SW 1271 (cell line): ENCODE measurements around the gene BET1L.

Source experiments
- DNase-seq, 2 experiments: peaks; one replicate each; lab custom pipeline; 2025; lab: John Stamatoyannopoulos, UW

BET1L gene

DNA sequence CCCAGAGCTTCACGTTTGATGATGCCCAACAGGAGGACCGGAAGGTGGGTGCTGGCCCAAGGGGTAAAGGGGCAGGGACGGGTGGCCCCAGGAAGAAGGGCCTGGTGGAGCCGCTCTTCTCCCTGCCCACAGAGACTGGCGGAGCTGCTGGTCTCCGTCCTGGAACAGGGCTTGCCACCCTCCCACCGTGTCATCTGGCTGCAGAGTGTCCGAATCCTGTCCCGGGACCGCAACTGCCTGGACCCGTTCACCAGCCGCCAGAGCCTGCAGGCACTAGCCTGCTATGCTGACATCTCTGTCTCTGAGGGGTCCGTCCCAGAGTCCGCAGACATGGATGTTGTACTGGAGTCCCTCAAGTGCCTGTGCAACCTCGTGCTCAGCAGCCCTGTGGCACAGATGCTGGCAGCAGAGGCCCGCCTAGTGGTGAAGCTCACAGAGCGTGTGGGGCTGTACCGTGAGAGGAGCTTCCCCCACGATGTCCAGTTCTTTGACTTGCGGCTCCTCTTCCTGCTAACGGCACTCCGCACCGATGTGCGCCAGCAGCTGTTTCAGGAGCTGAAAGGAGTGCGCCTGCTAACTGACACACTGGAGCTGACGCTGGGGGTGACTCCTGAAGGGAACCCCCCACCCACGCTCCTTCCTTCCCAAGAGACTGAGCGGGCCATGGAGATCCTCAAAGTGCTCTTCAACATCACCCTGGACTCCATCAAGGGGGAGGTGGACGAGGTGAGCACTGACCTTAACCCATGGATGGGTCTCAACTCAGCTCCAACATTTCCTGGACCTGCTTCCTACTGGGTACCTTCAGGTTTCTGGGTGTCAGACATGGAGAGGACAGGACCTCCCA is 2.3 kb upstream of the BET1L start:
- no peak for DNase-seq

DNA sequence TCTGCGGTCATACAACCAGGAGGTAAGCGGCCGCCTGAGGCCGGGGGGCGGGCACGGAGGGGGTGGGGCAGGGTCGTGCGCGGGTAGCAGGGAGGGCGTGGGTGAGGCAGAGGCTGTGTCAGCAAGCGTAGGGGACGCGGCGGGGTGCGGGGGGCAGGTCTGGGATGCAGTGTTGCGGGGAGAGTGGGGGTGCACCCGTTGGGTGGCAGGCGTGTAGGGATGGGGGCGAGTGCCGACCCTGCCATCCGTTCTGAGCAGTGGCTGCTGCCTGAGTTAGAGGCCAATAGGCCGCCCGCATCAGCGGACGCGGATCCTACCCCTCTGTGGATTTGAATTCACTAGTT is 1.7 kb upstream of the BET1L start:
- no peak for DNase-seq

DNA sequence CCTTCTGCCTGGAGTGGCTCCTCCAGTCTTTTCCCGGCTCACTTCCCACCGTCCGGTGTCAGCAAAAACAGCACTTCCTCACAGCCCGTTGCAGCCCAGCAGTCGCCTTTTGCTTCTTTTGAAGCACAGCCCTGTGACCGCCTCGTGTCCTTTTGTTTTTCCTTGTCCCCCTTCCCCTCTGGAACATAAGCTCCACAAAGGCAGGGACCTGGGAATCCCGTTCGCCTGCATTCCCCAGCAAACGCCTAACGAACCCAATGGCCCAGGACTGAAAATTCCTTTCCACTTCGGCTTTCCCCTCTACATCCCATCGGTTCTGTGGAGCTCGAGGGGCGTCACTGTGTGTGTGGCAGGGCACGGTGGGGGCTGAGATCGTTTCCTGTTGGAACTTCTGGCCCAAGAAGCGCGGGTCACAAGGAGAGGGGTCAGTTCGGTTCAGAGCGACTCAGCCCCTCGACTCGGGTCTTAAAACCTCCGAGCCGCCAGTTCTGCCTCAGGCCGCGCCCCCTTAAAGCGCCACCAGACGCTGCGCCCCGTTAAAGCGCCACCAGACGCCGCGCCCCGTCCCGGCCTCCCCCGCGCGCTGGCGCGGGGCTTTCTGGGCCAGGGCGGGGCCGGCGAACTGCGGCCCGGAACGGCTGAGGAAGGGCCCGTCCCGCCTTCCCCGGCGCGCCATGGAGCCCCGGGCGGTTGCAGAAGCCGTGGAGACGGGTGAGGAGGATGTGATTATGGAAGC is 1.1 kb upstream of the BET1L start:
- DNase-seq, result peak; percentile 23 to 58

DNA sequence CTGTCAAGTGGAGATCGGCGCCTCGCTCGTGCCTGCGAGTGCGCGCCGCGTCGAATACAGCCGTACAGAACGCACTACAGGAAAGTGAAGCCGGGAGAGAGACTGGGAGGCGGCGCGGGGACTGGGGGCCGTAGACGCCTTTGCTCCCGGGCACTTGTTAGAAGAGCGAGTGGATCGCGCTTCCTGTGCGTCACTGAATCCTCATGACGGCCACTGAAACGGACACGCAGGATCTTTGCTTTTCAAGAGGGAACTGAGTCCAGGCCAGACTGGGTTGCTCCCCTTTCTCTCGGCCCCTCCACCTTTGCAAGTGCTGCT is 623 bp upstream of the BET1L start:
- DNase-seq, result no peak

DNA sequence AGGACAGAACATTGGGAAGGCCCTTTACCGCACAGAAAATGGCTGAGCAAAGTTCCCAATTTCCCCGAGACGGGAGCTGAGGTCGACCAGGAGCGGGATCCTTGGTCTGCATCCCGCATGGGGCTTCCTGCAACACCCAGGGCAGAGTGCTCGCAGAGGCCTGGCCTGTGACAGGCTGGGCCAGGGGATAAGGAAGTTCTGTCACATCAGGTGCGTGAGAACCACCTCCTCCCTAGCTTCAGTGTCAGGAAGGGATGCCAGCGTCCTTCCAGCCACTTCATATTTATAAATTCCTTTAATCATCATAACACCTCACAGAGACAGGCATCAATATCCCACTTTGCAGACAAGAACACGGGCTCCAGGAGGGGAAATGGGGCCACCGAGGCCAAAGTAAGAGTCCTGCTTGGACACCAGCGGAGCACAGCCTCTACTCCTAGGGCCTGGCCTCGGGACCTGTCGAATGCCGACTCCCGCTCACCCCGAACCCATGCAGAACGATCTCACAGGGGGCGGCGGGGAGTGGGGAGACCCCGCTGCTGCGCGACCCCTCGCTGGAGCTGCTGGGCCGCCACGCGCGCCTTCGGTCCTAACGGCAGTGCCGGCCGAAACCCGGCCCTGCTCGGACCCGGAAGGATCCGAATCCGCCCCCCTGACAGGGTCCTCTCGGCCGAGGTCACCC is 532 bp downstream of the BET1L start:
- DNase-seq, result no peak

DNA sequence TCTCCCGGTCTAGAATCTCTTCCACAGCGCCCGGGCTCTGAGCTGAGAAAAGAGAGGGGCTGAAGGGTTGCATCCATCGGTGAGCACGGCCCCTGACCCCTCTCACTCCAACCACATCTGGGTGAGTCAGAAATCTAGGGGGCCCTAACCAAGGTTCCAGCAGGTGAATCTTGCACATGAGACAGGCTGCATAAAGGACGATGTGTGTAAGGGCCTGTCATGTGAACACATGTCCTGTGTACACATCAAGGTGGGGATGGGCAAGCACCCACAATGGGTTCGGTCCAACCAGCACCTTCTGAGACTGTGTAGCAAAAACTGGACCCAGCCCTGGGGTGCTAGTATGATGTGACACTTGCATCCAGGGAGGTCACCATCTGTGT is 1.2 kb downstream of the BET1L start:
- no peak for DNase-seq

DNA sequence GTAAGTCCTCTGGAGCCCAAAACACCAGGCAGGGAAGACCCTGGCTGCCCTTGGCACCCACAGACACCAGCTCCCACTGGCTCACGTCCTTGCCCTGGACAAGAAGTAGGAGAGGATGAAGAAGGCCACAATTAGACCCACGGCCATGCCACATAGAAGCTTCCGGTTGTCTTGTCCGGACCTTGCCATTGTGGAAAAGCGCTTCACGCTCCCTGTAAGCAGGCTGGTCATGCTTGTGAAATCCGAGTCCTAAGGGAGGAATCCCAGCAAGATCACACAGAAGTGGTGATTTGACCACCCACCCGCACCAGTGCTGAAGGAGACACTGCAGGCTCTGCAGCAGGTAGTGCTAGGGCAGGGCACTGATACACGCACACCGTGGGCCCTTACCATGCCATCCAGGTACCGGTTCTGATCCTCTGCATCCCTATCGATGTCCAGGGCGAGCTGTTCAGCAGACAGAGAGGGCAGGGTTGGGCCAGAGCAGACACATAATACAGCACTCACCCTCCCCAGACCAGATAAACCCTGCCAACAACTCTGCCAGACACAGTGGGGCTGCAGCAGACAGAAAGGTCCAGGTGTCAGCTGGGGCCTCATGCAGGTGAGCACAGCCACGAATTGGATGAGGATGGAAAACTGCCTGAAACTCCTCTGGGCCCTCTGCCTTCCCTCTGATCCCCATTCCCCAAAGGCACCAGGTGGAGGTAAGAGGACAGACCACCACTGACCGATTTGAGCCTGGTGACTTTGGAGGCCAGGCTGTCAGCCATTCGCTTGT is 1.8 kb downstream of the BET1L start:
- DNase-seq, result no peak

DNA sequence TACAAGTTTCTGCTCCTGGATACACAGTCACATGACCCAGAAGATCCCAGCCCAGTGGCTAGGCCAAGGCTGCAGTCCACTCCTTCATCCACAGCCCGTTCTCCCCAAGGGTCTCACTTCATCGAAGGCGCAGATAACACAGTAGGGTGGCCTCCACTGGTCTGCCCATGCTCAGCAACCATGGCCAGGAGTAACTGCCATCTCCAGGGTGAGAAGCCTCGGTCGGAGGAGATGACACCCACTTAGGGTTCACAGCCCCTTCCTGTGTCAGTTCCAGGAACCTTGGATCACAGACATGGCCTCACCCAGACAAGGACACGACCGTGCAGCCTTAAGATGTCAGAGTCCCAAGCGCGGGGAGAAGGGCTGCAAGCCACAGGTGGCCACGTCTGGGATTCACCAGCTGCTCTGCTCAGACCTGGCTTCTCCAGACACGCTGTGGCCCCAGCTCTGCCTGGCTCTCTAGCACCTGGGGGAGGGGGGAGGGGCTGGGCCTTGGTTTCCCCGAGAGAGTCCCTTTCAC is 2.6 kb downstream of the BET1L start:
- DNase-seq, result no peak

DNA sequence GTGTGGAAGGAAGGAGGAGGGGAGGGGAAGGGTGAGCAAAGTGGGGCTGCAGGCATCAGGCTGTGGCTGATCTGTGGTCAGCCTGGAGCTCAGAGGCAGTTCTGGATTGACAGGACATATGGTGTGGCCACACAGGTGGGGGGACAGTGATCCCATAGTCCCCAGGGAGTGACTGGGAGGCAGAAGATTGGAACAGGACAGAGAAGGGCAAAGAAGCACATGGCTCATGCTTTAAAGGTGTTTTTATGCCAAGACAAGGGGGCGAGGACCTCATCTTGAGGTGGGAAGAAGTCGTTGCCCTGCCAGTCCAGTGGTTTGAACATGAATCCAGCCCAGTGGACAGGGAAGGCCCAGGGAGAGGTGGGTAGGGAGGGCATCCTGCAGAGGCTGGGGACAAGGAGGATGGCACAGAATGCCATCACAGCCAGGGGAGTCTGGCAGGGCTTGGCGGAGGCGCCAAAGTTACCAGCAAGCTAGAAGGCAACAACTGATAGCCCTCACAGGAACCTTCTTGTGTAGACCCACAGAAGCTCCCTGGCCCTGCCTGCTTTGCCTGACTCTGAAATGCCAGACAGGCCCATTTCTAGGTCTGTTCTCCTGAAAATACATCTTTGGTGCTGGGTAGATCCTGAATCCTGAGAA is 3.1 kb downstream of the BET1L start:
- no peak for DNase-seq

DNA sequence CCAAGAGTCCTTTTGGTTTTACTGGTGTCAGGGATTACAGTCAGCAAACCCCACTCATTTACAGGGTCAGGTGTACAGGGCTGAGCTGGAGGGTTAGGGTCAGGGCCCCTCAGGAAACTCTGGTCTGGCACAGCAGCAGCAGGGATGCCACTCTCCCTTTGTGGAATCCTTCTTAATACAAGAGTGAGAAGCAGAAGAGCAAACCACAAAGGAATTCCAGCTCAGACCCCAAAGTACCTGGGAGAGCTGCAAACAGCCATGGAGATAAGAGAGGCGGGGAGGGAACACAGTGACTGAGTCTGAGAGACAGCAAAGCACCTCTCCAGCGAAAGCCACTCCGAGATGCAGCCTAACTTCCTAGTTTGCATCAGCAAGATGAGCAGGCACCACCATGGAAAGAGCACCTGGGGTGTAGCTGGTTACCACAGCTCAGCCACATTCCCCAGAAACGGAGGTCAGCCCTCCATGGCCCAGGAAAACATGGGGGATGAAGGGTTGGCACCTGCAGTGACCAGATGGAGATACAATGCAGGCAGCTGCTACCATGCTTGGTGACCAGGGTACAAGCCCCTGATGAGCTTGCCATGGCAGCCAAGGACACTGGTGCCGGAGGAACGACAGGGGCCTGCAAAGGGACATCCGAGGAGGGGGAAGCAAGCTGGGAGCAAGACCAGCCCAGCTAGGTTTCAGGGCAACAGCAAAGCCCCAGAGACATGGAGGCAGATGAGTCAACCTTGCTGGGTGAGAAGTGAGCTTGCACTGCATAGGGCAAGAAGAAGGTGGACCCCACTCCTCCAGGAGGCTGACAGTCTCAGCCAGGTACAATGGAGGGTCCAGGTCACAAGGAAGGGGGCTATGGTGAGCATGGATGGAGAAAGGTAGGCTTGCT is 3.9 kb downstream of the BET1L start:
- no peak for DNase-seq

DNA sequence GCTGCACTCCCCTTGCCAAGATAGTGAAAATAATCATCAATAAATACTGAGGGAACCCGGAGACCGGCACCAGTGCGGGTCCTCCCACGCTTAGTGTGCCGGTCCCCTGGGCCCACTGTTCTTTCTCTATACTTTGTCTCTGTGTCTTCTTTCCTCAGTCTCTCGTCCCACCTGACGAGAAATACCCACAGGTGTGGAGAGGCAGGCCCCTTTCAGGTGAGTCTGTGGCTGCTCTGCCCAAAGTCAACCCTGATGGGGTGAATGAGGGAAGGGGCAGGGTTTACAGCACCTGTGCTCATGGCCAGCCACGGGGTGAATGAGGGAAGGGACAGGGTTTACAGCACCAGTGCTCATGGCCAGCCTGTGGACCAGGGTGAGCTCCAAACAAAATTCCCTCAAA is 4.7 kb downstream of the BET1L start:
- DNase-seq, result no peak

DNA sequence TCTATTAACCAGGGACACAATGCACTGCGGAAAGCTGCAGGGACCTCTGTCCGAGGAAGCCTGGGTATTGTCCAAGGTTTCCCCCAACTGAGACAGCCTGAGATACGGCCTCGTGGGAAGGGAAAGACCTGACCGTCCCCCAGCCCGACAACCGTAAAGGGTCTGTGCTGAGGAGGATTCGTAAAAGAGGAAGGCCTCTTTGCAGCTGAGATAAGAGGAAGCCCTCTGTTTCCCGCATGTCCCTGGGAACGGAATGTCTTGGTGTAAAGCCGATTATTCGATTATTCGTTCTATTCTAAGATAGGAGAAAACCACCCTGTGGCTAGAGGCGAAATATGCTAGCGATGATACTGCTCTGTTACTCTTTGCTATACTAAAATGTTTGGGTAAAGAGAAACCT is 5.2 kb downstream of the BET1L start:
- no peak for DNase-seq

DNA sequence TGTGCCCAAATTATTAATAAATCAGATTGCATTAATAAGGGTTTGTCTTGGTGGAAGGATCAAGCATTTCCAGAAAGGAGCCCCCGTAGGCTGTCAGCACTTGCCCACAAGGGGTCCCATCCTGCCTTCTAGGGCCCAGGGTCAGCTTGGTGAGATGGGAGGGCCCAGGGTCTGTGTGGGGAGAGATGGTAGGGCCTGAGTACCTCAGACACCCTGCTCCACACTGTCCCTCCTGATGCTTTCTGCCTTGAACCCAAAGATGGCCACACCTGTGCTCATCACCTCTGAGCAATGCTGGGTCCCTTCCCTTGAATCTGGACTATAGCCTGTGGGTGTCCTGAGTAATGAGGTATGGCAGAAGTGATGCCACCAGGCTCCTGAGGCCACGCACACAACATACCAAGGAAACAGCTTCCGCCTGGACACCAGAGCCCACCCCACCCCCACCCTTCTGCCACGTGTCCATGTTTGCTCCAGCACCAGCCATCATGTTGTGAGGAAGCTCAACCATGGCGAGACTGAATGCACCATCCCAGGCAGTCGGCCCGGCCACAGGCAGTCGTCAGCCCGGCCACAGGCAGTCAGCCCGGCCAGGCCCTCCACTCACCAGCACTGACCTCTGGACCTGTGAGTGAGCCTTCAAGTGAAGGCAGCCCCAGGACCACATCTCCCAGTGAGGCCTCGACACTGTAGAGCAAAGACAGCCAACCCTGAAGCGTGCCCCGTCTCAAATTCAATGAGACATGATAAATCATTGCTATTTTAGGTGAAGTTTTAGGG is 6.8 kb downstream of the BET1L start:
- no peak for DNase-seq

DNA sequence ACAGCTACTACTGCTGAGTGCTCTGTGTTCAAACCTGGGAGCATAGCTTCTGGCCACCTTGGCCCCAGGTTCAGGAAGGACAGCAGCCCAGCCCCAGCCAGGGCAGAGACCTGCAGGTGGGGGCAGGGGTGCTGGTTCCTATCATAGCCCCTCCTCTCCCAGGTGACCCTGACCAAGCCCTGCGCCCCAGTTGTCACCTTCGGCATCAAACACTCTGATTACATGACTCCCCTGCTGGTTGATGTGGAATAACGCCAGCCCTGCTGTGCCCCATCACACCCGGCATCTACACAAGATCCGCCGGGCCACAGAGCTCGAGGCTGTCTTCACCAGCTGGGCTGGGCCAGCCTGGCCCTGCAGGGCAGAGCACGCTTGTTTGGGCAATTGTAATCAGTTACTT is 7.4 kb downstream of the BET1L start:
- no peak for DNase-seq

DNA sequence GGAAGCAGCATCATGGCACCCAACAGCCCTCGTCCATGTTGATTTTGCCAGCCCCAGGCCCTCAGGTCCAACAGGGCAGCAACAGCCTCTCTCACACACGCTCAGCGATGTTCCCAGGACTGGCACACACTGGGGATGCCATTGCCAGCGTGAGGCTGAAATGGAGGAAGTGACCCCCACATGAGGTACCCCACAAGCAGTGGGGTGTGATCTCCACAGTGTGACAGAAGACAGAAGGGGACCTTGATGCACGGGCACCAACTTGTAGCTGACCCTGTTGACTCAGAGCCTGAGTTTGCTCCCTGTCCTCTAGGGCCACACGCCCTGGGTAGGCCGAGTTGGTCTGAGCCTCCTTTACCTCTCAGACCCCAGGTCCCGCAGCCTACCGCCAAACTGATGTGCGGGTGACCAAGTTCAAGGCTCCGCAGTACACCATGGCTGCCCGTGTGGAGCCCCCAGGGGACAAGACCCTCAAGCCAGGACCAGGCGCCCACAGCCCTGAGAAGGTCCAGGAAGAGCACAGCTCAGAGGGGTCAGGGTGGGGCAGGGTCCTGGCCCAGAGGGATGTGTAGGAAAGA is 8.1 kb downstream of the BET1L start:
- DNase-seq, result no peak

DNA sequence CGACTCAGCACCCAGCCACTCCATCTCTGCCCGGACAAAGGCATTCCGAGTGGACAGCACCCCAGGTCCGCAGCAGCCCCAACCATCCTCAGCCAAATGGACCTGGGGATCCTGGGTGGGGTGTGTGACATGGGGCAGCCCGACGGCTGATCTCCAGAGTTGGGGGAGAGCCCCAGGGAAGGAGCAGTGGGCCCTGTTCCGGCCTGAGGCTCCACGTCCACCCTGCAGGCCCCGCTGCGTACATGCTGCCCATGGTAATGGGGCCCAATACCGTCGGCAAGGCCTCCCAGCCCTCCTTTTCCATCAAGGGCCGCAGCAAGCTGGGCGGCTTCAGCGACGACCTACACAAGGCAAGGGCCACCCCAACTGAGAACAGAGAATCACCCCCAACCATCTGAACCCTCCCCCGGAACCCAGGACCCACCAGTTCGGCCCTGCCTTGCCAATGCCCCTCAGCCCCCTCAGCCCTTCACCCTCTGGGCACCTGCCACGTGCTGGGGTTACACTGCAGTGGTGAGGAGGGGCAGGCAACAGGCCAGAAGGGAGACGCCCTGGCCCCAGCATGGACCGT is 8.9 kb downstream of the BET1L start:
- DNase-seq, result no peak

DNA sequence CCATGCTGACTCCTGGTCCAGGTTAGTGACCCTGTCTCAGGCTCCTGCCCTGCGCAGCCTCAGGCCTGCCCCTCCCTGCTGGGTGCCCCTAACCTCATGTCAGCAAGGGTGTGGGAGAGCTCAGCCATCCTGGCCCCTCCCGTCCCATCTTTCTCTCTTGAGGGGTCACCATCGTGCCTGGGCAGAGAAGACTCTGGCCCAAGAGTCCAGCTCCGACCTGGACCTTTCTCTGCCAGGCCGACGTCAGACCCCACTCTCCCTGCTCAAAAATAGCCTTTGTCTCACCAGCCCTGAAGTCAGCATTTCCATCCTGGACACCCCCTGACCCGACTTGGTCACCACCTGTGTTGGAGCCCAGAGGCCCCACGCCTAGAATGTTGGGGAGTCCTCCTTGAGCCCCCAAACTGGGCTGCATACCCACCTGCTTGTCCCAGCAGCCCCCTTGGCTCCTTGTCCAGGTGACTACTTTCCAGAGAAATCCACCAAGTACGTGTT is 9.4 kb downstream of the BET1L start:
- DNase-seq, result no peak

DNA sequence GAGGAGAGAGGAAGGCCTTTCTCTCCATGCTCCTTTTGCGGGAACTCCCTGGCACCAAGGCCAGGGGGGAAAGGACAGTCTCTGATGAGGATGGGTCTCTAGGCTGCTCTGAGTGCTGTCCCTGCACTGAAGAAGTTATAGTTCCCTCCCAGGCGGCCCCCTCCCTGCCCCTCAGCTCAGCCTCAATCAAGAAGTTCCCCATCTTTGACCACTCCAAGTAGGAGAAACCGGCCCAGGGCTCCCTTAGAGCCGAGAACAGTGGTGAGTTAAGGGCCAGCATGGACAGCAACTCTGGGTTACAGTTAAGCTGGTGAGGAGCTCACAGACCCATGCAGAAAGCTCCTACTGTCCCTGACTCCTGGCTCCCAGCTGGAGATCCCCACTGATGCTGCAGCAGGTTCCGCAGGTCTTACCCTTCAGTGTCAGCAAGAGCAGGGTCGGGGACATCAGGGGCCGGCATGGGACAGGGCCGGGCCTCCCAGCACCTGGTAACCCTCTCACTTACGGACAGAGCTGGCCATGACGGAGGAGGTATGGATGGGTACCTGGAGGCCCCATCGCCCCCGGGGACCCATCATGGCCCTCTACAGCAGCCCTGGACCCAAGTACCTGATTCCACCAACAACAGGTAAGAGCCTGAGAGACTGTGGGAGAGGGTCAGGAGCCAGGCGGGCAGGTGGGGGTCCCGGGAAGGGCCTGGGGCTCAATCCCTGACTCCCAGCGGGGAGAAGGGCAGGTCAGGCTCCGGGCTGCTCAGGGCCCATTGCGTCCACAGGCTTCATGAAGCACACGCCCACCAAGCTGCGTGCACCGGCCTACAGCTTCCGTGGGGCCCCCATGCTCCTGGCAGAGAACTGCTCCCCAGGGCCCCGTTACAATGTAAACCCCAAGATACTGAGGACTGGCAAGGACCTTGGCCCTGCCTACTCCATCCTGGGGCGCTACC is 10.1 kb downstream of the BET1L start:
- no peak for DNase-seq
